ENCODE measurements around the gene PPP4R4. TPM values are rescaled to one million over a fixed set of nuclear protein-coding genes. Genes with fewer than 3 reads are reported as not detected.

The PPP4R4 gene
- total and polyA plus RNA-seq, 2 of the 4 experiments (the other 2 are of a cell fraction), result 0.17 to 0.36 TPM

DNA sequence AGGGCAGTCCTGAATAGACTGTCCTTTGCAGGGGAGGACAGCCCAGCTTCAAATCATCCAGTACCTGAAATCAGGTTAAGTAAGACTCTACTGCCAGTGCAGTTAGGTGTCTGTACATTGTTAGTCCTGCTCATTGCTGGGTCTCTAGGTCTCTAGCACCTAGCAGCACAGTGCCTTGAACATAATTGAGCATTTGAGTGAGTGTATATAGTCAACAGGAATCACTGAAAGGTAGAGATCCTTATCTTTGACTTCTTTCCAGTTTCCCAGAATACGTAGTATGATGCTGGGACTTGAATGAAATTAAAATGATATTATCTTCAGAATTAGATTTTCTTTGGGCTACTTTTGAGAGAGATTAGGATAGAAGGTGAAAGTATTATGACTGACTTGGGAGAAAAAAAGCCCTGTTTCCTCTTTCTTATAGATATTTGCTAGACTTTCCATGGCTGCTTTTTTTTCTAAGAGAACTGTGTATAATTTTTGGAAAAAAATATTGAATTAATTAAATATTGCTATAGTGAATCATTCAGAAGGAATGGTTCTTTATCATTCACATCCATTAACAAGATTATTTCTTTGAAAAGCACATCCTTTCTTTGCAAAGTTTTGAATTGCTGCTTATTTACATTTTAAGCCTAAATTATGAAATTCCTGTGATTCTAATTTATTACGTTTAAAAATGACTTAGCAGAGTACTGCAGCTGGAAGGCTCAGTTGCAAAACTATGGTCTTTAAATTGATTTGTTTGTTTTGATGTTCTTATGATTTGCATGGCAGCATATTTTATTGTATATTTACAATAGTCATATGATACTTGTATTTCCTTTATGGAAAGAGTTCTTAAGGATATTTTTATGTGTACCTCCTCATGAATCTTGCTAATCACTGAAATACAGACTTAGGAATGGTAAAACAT lies 51.6 kb downstream of the PPP4R4 start:
- no peaks in the 10 kb centered on the region for H3K79me1 ChIP-seq (ENCODE audit: low read depth in 1 of 2, low read length in 2 of 2)
- no peak overlapping the region for H3K27ac ChIP-seq (ENCODE audit: insufficient read depth, low read length)
- no peaks in the 10 kb centered on the region for H3K9me3 ChIP-seq (ENCODE audit: control insufficient read depth, insufficient read depth, low read length)
- in situ Hi-C loops (cut with MboI; ENCODE audit: low sequenced_read_pairs) (no loop called here), intact Hi-C loops (cut with micrococcal nuclease) (no loop called here), dilution Hi-C loops (cut with HindIII; ENCODE audit: low sequenced_read_pairs, unreplicated experiment) (no loop called here)
- H3K56ac ChIP-seq (ENCODE audit: extremely low read depth, insufficient read depth, low read length), result no peak overlapping the region
- no peaks in the 10 kb centered on the region for H3K9me1 ChIP-seq (ENCODE audit: insufficient read depth, low read length)
- H3K4ac ChIP-seq (ENCODE audit: low read depth, low read length), result no peak overlapping the region
- no peaks in the 10 kb centered on the region for H3K27me3 ChIP-seq (ENCODE audit: control insufficient read depth, insufficient read depth, low read length)
- H3K4me2 ChIP-seq (ENCODE audit: low read depth, low read length), result no peak overlapping the region
- H2BK15ac ChIP-seq (ENCODE audit: low read depth, low read length), result no peak overlapping the region
- H2AFZ ChIP-seq (replicated peaks; ENCODE audit: low read length, poor library complexity), result no peak overlapping the region
- no TSS peak for BruUV-seq (replicated peaks)
- no peak overlapping the region for H3K23ac ChIP-seq (ENCODE audit: low read depth, low read length)
- H4K5ac ChIP-seq (ENCODE audit: low read depth, low read length), result no peak overlapping the region
- no peaks in the 10 kb centered on the region for H3K36me3 ChIP-seq (ENCODE audit: control insufficient read depth, insufficient read depth, low read length)
- H2AK5ac ChIP-seq (ENCODE audit: low read depth, low read length), result no peak overlapping the region
- no peaks in the 10 kb centered on the region for H3K4me1 ChIP-seq (ENCODE audit: control insufficient read depth, insufficient read depth, low read length)
- no peak overlapping the region for H4K91ac ChIP-seq (ENCODE audit: insufficient read depth, low read depth, low read length)
- H3K14ac ChIP-seq (replicated peaks; ENCODE audit: low read depth, low read length), result no peak overlapping the region
- no peak overlapping the region for H2AK9ac ChIP-seq (replicated peaks; ENCODE audit: low read depth, low read length, poor library complexity)
- no peak overlapping the region for H3K4me3 ChIP-seq (ENCODE audit: insufficient read depth, low read depth, low read length)
- no peak overlapping the region for H2BK120ac ChIP-seq (ENCODE audit: low read depth, low read length)
- H4K8ac ChIP-seq (ENCODE audit: low read depth in 2 of 2, low read length in 2 of 2), result no peak overlapping the region
- ChIA-PET POLR2A (ENCODE audit: unreplicated experiment) (no interaction called here), CTCF (no interaction called here)
- no peaks in the 10 kb centered on the region for H4K20me1 ChIP-seq (ENCODE audit: insufficient read depth, low read length)
- DNase-seq (no peak), ATAC-seq (ENCODE audit: low read depth) (no peak)
- TF ChIP-seq MXI1 (IDR thresholded peaks at IDR 0.05; ENCODE audit: borderline replicate concordance, low read depth, low read length) (no peak), RAD21 (IDR thresholded peaks at IDR 0.05; ENCODE audit: low read length) (no peak), RCOR1 (IDR thresholded peaks at IDR 0.05; ENCODE audit: insufficient replicate concordance, low read length) (no peak), FOS (IDR thresholded peaks at IDR 0.05; ENCODE audit: low read depth, low read length) (no peak), CHD1 (IDR thresholded peaks at IDR 0.05; ENCODE audit: low read depth, low read length) (no peak), BHLHE40 (IDR thresholded peaks at IDR 0.05; ENCODE audit: low read depth, low read length) (no peak)
- no peak overlapping the region for H3K18ac ChIP-seq (ENCODE audit: low read depth, low read length)
- no peak overlapping the region for H2BK5ac ChIP-seq (ENCODE audit: low read depth, low read length, poor library complexity, severe bottlenecking)
- WGBS, 2 experiments (ENCODE audit: extremely low coverage in 2 of 2, insufficient read length in 1 of 2), result no CpG with 5 or more reads among the region's 2 CpGs
- H3K9ac ChIP-seq (ENCODE audit: low read depth, low read length), result no peak overlapping the region
- no peak overlapping the region for H2BK20ac ChIP-seq (ENCODE audit: low read depth, low read length)

Measured in IMR-90 (cell line).